Stimulated activated CD4-positive, alpha-beta T cell treated with anti-CD3 and anti-CD28 coated beads, Interleukin-12 subunit alpha, Interleukin-12 subunit beta, amount 100 ng/mL, for 48 hours (primary cell): Measurements from ENCODE around the gene PEA15.
A peak's percentile ranks its signal among the peaks of the same experiment; 100 is the strongest.

ENCODE experiments used
- DNase-seq, 3 donors: peaks; one replicate each; pipeline ENCODE4 v3.0.0-alpha.2; 2020; ENCODE audit warnings: low read depth in 2 of 3, low spot score in 1 of 3

The PEA15 gene

DNA sequence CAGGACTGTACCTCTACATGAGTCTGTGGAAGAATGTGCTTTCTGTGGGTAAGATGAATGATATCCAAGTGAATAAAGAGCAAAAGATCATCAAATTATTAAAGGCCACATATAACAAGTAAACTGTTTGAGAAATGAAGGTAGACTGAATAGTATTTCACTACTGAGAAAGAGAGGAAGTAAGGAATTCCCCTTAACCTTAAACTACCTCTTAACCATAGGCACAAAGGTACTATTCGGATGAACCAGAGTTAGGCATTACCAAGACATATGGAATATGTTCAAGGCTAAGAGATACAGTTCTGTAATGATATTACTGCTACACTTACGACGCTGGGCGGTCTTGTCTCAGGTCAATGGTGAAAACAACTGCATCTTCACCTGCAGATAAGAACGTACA lies 31.6 kb downstream of the PEA15 start:
- DNase-seq, result no peak

DNA sequence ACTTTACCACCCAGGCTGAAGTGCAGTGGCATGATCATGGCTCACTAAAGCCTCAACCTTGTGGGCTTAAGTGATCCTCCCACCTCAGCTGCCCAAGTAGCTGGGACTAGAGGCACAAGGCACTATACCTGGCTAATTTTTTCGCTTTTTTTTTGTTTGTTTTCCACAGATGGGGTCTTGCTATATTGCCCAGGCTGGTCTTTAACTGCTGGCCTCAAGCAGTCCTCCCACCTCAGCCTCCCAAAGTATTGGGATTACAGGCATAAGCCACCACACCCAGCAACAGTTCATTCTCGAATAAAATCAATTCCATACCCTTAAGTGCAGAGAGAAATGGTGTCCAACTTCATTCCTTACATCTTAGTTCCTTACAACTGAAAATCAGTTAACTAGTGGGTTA lies 32.4 kb downstream of the PEA15 start:
- no peak for DNase-seq

DNA sequence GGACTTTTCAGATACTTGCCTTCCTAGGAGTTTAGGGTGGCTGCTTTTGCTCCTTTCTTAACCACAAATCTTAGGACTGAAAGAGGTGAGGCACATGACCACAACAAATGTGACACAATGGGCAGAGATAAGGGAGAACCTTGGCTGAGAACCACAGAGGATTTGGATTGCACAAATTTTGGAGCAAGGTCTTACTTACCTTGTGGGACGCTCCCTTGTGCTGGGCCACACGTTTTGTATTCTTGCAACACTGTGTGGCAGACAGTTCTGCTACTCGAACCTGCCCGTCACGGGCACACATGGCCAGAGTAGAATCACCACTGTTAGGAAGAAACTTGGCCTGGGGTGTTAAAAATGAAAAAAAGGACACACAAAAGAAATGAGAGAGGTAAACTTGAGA lies 33.2 kb downstream of the PEA15 start:
- no peak for DNase-seq

DNA sequence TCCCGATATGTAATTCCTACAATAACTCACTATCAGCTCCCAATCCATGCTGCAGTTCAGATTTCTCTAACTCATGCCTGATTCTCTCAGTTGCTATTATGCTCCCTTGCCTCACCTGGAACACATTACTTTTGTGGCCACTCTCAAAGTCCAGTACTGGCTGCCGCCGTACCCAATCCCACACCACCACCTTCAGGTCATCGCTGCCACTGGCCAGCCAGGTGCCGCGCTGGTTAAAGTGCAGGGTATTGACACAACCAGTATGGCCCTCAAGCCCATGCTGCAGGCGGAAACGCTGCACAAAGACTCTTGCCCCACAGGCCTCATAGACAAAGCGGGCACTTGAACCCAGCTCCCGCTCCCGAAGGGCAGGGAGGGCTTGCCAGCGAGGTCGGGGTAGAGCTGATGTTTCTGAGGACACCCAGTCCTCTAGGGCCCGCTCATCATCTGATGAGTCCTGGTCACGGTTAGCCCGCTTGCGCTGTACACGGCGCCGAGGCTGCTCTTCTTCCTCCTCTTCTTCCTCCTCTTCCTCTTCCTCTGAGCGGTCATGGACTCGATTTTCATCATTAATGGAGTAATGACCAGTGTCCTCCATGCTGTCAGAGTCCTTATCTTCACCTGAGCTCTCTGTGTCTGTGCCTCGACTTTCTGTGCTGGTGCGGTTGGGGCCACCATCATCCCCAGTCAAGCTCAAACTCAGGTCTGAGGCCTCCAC lies 34.6 kb downstream of the PEA15 start:
- no peak for DNase-seq

DNA sequence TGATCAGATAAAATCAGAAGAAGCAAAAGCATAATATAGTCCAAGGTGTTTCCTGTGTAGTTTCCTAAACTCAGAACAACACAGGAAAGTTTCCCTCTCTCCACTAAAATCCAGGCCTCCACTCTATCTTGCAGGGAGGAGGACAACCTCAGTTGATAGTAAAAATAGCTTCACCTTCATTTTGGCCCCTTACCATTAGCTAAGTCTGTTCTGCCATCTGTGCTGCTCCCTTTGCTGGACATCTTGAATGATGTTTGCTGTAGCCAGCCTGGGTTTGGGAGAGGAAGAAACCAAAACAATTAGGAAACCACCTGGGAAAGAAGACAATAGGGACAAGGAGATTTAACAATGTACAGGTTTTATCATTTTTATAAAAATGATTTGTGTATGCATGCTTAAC lies 38.6 kb downstream of the PEA15 start:
- DNase-seq, result no peak

DNA sequence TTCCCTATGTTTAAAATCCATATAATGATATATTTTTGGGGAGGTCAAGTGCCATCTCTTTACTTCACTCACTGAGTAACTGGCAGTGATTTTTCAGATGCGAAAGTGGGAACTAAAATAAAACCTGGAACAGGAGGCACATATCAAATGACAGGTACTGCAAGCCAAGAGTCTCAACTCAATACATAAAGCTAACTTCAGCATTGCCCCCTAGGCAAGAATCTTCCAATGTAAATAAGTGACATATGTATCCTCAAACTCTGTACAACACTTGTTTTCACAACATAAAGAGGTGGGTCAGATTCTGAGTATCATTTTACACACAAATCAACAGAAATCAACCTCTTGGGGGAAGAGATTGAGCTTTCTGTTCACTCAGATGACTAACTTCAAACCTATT lies 39.0 kb downstream of the PEA15 start:
- no peak for DNase-seq

DNA sequence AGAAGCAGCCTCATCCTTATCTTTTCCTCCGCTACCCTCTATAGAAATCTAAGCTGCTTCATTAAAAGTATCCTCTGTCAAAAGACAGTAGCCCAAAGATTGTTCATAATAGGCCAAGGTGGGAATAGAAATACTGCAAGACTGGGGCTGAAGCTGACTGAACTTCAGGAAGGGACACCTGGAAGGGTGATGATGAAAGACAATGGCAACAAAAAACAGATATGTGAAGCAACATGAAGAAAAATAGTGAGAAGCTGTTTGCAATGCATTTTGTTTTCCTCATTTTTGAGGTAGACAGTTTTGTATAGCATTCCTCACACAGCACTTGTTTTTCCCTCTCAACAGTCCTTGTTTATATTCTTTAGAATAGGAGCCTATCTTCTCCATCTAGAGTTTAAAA lies 40.2 kb downstream of the PEA15 start:
- DNase-seq, result no peak

DNA sequence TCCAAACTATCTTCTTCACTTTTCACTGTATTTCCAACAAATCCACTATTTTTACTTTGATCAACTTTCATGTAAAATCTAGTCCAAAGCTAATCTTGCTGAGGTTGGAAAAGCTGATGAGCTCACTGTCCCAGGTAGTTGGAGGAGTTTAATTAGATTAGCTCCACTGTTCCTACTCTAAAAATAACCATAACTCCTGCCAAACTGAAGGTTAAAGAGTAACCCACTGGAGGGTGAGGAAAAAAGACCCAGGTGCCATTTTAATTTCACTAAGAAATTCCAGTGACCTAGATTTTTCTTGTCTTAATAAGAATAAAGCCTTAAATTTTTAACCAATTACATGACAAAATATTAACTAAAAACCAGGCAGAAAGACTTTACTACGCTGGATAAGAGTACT lies 41.9 kb downstream of the PEA15 start:
- no peak for DNase-seq

DNA sequence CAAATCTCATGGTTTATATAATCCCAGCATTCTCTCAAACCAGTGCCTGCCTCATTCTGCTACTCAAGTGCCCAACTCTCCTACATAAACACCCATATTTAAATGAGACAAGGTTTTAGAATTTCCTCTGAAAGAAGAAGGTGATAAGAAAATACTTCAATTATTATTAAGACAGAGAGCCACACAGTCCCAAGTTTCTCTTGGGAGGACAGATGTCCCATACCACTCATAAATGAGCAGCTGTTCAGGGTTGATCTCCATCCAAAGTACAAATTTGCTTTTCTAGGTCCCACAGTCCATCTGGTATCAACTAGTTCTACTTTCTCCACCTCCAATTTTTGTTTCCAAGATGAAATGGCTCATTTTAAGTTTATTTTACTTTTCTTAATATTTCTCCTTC lies 45.8 kb downstream of the PEA15 start:
- no peak for DNase-seq

DNA sequence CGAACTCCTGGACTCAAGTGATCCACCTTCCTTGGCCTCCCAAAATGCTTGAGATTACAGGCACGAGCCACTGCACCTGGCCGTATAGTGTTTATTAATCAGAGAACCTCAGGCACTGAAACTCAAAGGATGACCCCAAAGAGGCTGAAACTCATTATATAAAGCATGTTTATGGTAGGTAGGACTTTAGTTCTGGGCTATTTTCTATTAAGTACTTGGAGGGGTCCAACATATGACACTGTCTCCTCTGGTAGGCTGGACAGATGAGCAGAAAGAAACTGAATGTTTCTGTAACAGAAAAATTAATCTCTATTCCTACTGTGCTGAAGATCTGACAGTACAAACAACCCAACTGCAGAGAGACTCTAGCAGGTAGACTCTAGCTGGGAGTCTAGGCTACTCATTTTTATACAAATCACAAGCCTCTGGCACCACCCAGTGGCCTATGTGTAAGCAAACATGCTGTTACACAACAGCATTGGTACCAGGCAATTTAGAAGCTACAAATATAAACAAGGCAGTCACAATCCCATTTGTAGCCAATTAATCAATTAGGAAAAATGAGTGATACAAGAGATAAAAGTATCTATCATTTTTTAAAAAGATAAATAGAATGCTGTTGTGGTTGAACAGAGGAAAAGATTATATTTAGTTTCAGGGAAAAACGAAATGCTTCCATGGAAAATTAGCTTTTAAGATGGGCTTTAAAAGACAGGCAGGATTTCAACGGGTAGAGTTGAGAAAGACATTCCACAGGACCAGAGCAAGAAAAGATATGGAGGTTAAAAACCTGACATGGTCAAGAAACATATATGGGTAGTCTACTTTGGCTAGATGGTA lies 46.7 kb downstream of the PEA15 start:
- DNase-seq, result peak in 2 of 3 donors; percentile 10 to 20

DNA sequence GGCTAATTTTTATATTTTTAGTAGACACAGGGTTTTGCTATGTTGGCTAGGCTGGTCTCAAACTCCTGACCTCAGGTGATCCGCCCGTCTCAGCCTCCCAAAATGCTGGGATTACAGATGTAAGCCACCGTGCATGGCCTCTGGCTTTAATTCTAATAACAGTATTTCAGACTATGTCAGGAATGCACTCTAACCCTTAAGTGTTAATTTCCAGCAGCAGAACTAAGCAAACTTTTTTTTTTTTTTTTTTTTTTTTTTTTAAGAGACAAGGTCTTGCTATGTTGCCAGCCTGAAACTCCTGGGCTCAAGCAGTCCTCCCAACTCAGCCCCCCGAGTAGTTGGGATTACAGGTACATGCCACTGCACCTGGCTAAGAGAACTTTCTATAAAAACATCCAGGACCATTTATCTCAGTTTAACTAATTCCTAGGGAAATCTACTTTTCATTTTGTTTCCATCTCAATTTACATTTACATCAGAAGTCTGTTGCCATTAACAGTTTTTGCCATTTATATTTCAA lies 50.7 kb downstream of the PEA15 start:
- no peak for DNase-seq

DNA sequence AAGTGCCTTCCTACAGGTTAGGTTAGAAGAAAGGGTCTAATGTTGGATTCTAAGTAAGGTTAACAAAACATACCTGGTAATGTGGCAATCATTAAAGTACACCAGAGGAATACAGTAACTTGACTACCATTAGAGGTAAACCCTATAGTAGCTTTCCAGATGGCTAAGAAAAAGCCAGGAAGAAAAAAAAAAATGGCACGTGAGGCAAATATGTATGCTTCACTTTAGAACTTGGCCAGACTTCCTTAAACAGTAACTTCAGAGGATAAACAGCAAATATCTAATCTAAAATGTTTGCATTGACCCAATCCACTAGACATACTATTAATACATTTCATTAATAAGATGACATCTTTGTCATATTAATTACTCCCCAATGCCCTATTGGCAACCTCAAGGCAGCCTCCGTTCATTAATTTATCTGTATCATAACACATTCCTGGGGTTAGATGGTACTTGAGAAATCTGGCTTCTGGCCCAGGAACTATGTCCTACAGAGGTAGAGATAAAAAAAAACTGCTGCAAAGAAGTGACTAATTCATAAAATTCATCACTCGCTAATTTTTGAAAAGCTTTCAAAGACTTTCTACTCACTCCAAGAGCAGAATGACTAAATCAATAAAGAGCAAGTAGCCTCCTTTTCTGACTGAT lies 51.3 kb downstream of the PEA15 start:
- no peak for DNase-seq

DNA sequence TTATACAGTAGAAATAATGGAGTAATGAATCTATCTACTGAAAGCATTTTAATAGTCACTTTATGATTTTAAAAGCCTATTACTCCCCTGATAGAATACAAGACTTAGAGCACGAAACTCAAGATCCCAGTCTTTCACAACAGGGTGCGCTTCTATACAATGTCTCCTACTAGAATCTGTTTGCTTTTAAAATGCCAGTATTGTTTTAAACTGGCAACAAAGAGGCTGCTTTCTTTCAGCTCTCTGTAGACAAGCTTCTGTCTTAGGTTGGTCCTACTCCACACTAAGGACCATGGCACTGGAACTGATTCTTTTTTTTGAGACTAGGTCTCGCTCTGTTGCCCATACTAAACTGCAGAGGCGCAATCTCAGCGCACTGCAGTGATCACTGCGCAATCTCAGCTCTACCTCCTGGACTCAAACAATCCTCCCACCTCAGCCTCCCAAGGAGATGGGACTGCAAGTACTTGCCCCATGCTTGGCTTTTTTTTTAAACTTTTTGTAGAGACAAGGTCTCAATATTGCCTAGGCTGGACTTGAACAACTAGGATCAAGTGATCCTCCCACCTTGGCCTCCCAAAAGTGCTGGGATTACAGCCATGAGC lies 52.3 kb downstream of the PEA15 start:
- no peak for DNase-seq

DNA sequence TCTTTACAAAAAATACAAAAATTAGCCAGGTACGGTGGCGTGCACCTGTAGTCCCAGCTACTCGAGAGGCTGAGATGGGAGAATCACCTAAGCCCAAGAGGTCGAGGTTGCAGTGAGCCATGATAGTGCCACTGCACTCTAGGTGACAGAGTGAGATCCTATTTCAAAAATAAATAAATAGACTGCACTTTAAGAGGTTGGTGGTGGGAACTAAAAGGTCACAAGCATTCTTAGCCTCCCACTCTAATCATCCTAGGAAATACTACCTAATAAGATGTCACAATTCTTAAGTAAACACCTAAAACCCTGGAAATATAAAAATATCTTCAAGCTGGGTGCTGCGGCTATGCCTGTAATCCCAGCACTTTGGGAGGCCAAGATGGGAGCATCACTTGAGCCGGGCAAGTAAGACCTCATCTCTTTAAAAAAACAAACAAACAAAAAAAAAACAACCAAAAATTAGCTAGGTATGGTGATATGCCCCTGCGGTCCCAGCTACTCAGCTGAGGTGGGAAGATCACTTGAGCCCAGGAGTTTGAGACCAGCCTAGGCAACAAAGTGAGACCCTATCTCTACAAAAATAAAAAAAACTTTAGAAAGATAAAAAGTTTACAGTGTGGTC lies 53.1 kb downstream of the PEA15 start:
- DNase-seq, result no peak

DNA sequence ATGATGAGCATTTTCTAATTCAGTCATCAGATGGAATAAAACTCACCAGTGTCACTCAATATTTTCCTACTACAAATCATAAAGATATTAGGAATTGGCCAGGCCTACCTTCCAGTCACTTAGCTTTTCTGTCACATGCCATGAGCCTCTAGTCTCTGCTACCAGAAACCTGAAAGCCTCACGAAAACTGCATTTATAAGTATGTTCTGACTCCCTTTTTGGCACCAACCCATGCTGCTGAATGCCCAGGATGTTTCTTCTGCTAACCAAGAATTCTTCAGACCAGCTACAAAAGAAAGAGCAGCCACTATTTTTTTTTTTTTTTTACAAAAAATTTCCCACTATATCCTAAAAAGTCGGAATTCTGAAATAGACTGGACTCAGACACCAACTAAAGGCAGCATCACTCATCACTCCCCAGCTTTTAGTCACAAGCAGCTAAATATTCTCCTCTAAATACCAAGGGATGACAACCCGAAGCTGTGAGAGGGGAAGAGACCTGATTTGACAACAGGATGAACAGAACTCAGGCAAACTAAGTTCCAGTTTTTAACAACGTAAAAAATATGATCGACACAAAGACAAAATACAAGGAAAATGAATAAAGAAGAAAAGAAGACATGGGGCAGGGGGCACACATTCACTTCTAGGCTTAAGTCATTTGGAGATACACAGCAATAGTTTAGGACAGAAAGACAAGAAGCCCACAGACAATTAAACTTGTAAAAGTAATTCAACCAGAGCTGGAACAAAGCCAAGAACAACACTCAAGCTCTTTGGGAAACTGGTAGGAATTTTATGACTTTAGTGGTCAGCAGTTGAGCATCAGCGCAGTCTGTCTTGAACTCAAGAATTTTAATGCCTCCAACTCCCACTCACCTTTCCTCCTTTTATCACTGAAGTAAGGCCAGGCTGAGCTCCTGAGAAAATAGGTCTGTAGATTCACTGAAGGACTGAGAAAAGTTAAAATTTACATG lies 55.5 kb downstream of the PEA15 start:
- no peak for DNase-seq

DNA sequence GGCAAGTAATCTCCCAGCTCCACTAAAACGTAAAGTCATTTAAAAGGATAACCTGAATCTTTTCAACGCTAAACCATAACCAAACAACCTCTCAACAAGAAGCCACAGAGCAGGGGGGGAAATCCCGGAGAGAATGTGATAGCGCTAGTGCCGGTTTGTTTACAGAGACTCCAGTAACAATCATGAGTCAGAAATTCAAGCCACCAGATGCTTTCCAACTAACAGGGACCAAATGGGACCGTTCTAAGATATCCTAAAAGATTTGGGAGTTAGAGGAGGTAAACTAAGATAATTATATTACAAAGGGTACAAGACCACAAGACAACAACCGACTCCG lies 56.3 kb downstream of the PEA15 start:
- peak; percentile 62 to 69 (median 64) for DNase-seq

DNA sequence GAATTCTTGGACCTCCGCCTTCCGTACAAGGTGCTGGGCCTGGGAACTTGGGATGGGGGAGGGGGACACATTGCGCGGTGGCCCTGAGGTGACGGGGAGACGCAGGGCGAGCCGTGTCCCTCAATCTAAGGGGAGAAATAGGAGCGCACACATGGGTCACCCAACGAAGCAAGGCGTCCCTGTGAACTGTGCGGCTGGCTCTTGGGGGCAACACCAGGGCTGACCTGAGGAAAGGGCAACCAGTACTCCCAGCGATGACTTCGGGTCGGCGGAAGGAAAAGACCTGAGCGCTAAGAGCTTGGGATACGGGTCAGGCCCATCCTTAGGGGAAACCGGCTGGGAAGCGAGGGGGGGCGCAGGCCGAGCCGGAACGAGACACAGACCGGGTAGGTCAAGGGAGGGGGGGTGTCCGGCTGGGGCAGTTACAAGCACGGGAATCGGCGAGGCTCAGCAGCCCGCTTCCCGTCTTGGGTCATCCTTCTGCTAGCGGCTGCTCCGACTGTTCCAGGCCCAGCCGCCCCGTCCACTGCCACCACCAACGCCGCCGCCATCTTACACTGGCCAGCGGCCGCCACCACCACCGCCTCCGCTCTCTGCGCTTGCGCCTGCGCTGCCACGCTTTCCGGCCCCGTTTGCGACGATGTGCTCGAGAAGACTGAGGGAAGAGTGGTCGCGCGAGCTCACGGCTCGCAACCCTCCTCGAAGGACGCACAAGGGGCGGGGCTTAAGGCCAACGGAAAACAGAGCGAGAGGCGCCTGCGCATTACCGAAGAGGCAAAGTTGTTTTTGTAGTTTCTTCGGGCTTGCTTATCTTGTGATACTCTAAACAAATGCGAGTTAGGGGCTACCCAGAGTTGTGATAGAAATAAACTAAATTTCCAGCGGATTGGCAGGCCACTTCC lies 57.0 kb downstream of the PEA15 start, which contains the start of gene DCAF8:
Gene DCAF8, minus strand, starts transcription at position 657 of the 902 bp plus-strand sequence. CDS start 18,541 bp downstream, outside the sequence.
- peak; percentile 97 to 98 (median 97) for DNase-seq

DNA sequence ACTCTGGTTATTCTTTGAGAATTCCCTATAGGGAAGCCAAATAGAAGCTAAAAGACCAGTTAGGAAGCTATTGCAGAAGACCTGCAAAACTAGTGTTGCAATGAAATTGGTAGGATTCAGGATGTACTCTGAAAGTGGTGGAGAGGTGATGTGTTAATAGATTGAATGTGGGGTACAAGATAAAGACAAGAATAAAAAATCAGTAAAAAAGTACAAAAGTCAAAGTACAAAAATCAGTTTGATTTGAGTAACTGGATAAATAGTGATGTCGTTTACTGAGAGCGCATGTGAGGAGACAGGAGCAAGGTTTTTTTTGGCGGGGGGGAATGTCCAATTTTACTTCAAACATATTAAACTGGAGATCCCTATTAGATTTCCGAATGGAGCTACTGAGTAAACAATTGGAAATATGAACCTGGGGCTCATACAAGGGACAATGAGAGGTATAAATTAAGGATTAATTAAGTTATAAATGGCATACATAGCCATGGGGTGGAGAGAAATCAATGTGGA lies 59.7 kb downstream of the PEA15 start:
- DNase-seq, result no peak
